OCI-LY7 (cell line): ENCODE results near the gene MEF2C. TPM values are rescaled to one million over a fixed set of nuclear protein-coding genes. Genes with fewer than 3 reads are reported as not detected.

Experiments used
- BruUV-seq: library from RNA; stranded (reverse); fragments of 400-500 nt; replicated peaks from 2 replicates; lab custom pipeline; 2021; lab: Mats Ljungman, UMichigan
- CTCF ChIA-PET: fragments of 300-600 bp; sonication (Branson Sonifier 250); formaldehyde crosslinking; loops from one replicate; lab custom pipeline; 2022; ENCODE audit warnings: antibody characterized with exemption; ENCODE audit not compliant: unreplicated experiment; lab: Charles Lee
- POLR2A ChIA-PET: fragments of 300-600 bp; sonication (Branson Sonifier 250); formaldehyde crosslinking; loops from one replicate; lab custom pipeline; 2022; ENCODE audit warnings: antibody characterized with exemption; lab: Charles Lee
- DNase-seq: peaks from one replicate; pipeline ENCODE4 v3.0.0-alpha.2; 2015; ENCODE audit warnings: low spot score
- H2AFZ ChIP-seq: fragments of 200-600 bp; sonication (generic), shearing (Covaris generic); 2 replicates; pipeline ENCODE4 v1.6.1; 2014; ENCODE audit warnings: mild to moderate bottlenecking, antibody characterized with exemption, low read length, moderate library complexity
- H3K27ac ChIP-seq: fragments of 200-600 bp; sonication (generic); 2 replicates; pipeline ENCODE4 v1.5.1; 2014; ENCODE audit warnings: mixed run types, low read depth, mild to moderate bottlenecking, moderate library complexity, low read length, inconsistent platforms; ENCODE audit not compliant: poor library complexity, severe bottlenecking
- H3K36me3 ChIP-seq: fragments of 200-600 bp; sonication (generic); 2 replicates; pipeline ENCODE4 v1.6.1; 2014; ENCODE audit warnings: mild to moderate bottlenecking, antibody characterized with exemption, low read length, moderate library complexity, mixed read lengths; ENCODE audit not compliant: insufficient read depth
- H3K4me1 ChIP-seq: fragments of 200-600 bp; sonication (generic); 2 replicates; pipeline ENCODE4 v1.5.1; 2014; ENCODE audit warnings: mild to moderate bottlenecking, low read length; ENCODE audit not compliant: insufficient read depth, poor library complexity, severe bottlenecking
- H3K4me2 ChIP-seq: fragments of 200-600 bp; sonication (generic); 2 replicates; pipeline ENCODE4 v1.6.1; 2014; ENCODE audit warnings: mild to moderate bottlenecking, low read length
- H3K4me3 ChIP-seq: fragments of 200-600 bp; sonication (generic); 2 replicates; pipeline ENCODE4 v1.5.1; 2014; ENCODE audit warnings: mild to moderate bottlenecking, low read depth, low read length; ENCODE audit not compliant: poor library complexity, severe bottlenecking
- H3K79me2 ChIP-seq: fragments of 200-600 bp; sonication (generic); 2 replicates; pipeline ENCODE4 v1.6.1; 2016; ENCODE audit warnings: low read depth, mild to moderate bottlenecking, low read length, moderate library complexity, mixed read lengths; ENCODE audit not compliant: insufficient read depth
- H3K9me2 ChIP-seq: fragments of 200-600 bp; sonication (generic); 2 replicates; pipeline ENCODE4 v1.6.1; 2016; ENCODE audit warnings: mild to moderate bottlenecking, low read length, mixed read lengths; ENCODE audit not compliant: insufficient read depth
- H3K9me3 ChIP-seq: fragments of 200-600 bp; sonication (generic); 2 replicates; pipeline ENCODE4 v1.6.1; 2014; ENCODE audit warnings: mild to moderate bottlenecking, mixed run types, low read length, mixed read lengths
- H4K20me1 ChIP-seq: fragments of 200-600 bp; sonication (generic); 2 replicates; pipeline ENCODE4 v1.6.1; 2014; ENCODE audit warnings: mild to moderate bottlenecking, antibody characterized with exemption, low read length, moderate library complexity, mixed read lengths; ENCODE audit not compliant: insufficient read depth
- EZH2phosphoT487 ChIP-seq: fragments of 200-600 bp; sonication (generic); IDR thresholded peaks from 2 replicates; pipeline ENCODE4 v1.6.1; 2018; ENCODE audit warnings: low read depth, borderline replicate concordance, mild to moderate bottlenecking, mixed run types, antibody characterized with exemption, low read length, moderate library complexity, mixed read lengths
- intact Hi-C: fragments of 100-400 bp; cut with micrococcal nuclease; formaldehyde crosslinking; loops from one replicate; pipeline ENCODE4 v1.10.0; 2022; ENCODE audit not compliant: unreplicated experiment
- total RNA-seq, 2 experiments: library from RNA; depleted of rRNA in 1 of 2; stranded (reverse); fragments of >200 nt in 1 of 2; shearing (Covaris generic) in 1 of 2; gene quantifications; 2 replicates each; pipeline ENCODE4 v1.2.3, GENCODE V29; 2014 to 2022
- TF ChIP-seq, protein P1 (sequence below): fragments of 200-600 bp; sonication (generic); conservative IDR thresholded peaks from 2 replicates; pipeline ENCODE4 v1.5.1; 2014; ENCODE audit warnings: mild to moderate bottlenecking, antibody characterized with exemption, low read length, moderate library complexity, mixed read lengths

MEF2C gene
- total RNA-seq, 2 experiments from 2014 or later: 5.5 to 57.6 TPM

DNA sequence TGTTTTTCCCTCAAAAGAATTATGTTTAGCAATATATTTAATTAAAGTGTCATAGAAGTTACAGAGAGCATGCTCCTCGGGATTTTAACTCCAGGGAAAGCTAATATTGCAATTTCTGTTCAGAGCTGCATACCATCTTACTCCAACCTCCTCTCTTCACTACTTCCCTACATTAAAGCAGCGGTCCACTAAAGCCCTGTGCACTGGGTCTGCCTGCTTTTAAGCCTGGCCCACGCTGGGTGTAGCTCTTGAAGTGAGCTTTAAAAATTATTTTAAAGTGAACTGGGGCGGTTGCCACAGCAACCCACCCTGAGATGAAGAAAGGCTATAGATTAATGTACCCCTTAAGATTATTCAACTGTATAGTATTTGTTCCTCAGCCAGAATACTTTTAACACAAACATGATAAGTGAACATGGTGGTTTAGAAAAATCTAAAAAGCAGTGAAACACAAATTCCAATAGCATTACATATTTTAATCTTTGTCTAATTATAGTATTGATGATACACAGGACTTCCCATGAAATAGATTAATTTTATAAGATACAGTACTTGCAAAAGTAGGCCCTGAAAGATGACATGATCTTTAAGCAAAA is 3.9 kb upstream of the MEF2C start:
- TF ChIP-seq, protein P1, sequence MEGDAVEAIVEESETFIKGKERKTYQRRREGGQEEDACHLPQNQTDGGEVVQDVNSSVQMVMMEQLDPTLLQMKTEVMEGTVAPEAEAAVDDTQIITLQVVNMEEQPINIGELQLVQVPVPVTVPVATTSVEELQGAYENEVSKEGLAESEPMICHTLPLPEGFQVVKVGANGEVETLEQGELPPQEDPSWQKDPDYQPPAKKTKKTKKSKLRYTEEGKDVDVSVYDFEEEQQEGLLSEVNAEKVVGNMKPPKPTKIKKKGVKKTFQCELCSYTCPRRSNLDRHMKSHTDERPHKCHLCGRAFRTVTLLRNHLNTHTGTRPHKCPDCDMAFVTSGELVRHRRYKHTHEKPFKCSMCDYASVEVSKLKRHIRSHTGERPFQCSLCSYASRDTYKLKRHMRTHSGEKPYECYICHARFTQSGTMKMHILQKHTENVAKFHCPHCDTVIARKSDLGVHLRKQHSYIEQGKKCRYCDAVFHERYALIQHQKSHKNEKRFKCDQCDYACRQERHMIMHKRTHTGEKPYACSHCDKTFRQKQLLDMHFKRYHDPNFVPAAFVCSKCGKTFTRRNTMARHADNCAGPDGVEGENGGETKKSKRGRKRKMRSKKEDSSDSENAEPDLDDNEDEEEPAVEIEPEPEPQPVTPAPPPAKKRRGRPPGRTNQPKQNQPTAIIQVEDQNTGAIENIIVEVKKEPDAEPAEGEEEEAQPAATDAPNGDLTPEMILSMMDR: no peak
- no peak for TF ChIP-seq EZH2phosphoT487
- no peak for DNase-seq
- Histone ChIP-seq H3K9me2 (no peaks in the 10 kb centered on the region), H3K36me3 (no peaks in the 10 kb centered on the region), H3K27ac (no peak overlapping the region), H4K20me1 (0 out of 2 replicates have a peak, but pooled peaks cover 6% of the 10 kb centered on the region), H2AFZ (no peak overlapping the region), H3K9me3 (no peaks in the 10 kb centered on the region), H3K4me3 (no peak overlapping the region), H3K79me2 (peaks cover 5% of the 10 kb centered on the region; the same call in 1 of the 2 replicates), H3K4me1 (peaks cover 15% of the 10 kb centered on the region), H3K4me2 (no peak overlapping the region)
- CTCF ChIA-PET: no interaction called here
- POLR2A ChIA-PET: interaction anchor here (0.6 to 3.9 kb wide), 6 partner anchors 10 to 154 kb away, joined by 3 to 13 read pairs (median 4); no protein-coding TSS in a partner anchor
- intact Hi-C loops: no loop called here
- no TSS peak for BruUV-seq

GRCh38 chr5:88886252-88886651 is 3.3 kb upstream of the MEF2C start:
- CTCF ChIA-PET: no interaction called here
- no peaks in the 10 kb centered on the region for H3K36me3 ChIP-seq
- H3K4me3 ChIP-seq: no peak overlapping the region
- H3K4me2 ChIP-seq: peak overlapping the region; percentile 14; the same call in 1 of the 2 replicates
- peaks cover 6% of the 10 kb centered on the region; the same call in 1 of the 2 replicates for H4K20me1 ChIP-seq
- POLR2A ChIA-PET: interaction anchor here (0.6 to 3.9 kb wide), 6 partner anchors 11 to 154 kb away, joined by 3 to 13 read pairs (median 4); no protein-coding TSS in a partner anchor
- DNase-seq: no peak
- H3K9me3 ChIP-seq: no peaks in the 10 kb centered on the region
- H2AFZ ChIP-seq: no peak overlapping the region
- H3K27ac ChIP-seq: no peak overlapping the region
- no TSS peak for BruUV-seq
- intact Hi-C loops: no loop called here
- peaks cover 21% of the 10 kb centered on the region for H3K4me1 ChIP-seq
- no peaks in the 10 kb centered on the region for H3K9me2 ChIP-seq
- TF ChIP-seq, protein P1: no peak
- TF ChIP-seq EZH2phosphoT487: no peak
- peaks cover 11% of the 10 kb centered on the region; the same call in 1 of the 2 replicates for H3K79me2 ChIP-seq

DNA sequence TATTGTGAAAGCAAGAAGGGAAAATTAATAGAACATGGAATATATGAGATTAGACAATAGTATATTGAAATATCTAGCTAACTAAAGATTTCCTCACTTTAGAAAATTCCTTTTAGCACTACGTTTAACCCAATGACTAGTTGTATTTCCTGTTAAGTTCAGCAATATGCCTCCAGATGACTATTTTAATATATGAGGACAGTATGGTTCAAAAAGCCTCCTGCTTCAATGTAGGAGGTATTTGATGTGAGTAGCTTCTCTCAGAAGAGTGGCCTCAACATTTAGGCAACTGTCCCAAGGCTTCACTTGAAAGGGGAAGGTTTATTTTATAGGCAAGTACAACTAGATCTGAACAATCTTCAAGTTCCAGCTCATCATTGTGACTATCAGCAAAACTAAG is 2.0 kb upstream of the MEF2C start:
- ChIA-PET CTCF (interaction anchor here (0.6 kb wide), 1 partner anchor 209 kb away, joined by 5 read pairs; no protein-coding TSS in a partner anchor), POLR2A (interaction anchor here (0.6 to 3.9 kb wide), 12 partner anchors 9 to 156 kb away, joined by 3 to 16 read pairs (median 4); no protein-coding TSS in a partner anchor)
- Histone ChIP-seq H3K9me3 (no peaks in the 10 kb centered on the region), H3K9me2 (no peaks in the 10 kb centered on the region), H4K20me1 (peaks cover 6% of the 10 kb centered on the region; the same call in 1 of the 2 replicates), H3K36me3 (no peaks in the 10 kb centered on the region), H3K4me3 (no peak overlapping the region), H3K4me2 (no peak overlapping the region), H3K4me1 (peaks cover 33% of the 10 kb centered on the region), H3K27ac (no peak overlapping the region), H2AFZ (no peak overlapping the region), H3K79me2 (peaks cover 22% of the 10 kb centered on the region; the same call in 1 of the 2 replicates)
- no TSS peak for BruUV-seq
- DNase-seq: no peak
- intact Hi-C loops: no loop called here
- TF ChIP-seq, protein P1: no peak
- no peak for TF ChIP-seq EZH2phosphoT487
